ENCODE data around the gene LIX1. TPM values are rescaled to one million over a fixed set of nuclear protein-coding genes. Genes with fewer than 3 reads are reported as not detected.

The LIX1 gene
- total RNA-seq, 1 donor from 2014 or later, result 164 TPM

DNA sequence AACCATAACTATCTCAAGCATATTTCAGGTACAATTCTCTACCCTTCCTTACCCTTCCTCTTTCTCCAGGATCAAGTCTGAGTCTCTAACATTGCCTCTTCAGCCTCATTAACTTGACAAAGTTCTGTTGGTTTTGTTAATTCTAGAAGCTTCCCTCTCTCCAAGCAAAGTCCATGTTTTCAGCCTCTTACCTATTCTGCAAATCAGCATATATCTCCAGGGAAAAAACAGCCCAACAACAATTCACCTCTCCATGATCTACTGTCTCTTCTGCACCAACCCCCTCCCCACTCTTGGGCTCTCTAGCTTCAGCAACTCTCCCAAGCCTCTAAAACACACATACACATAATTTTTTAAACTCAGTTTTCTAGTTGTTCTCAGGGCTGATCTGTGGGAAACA, 72.2 kb downstream of the LIX1 start:
- H4K20me1 ChIP-seq (ENCODE audit: low read depth), result no peaks in the 10 kb centered on the region
- no peaks in the 10 kb centered on the region for H3K36me3 ChIP-seq
- H3K27me3 Mint-ChIP-seq (ENCODE audit: insufficient read depth, low read depth), result peaks cover 3% of the 10 kb centered on the region
- H3F3A ChIP-seq (ENCODE audit: low read depth), result no peaks in the 10 kb centered on the region
- peaks cover 2% of the 10 kb centered on the region for H3K9me3 Mint-ChIP-seq
- H3K27ac Mint-ChIP-seq, result no peak overlapping the region
- H3K4me1 Mint-ChIP-seq, result peaks cover 11% of the 10 kb centered on the region
- no peaks in the 10 kb centered on the region for H3K27me3 ChIP-seq
- no peak for TF ChIP-seq EZH2phosphoT487 (IDR thresholded peaks at IDR 0.05)
- TF ChIP-seq, protein P1, sequence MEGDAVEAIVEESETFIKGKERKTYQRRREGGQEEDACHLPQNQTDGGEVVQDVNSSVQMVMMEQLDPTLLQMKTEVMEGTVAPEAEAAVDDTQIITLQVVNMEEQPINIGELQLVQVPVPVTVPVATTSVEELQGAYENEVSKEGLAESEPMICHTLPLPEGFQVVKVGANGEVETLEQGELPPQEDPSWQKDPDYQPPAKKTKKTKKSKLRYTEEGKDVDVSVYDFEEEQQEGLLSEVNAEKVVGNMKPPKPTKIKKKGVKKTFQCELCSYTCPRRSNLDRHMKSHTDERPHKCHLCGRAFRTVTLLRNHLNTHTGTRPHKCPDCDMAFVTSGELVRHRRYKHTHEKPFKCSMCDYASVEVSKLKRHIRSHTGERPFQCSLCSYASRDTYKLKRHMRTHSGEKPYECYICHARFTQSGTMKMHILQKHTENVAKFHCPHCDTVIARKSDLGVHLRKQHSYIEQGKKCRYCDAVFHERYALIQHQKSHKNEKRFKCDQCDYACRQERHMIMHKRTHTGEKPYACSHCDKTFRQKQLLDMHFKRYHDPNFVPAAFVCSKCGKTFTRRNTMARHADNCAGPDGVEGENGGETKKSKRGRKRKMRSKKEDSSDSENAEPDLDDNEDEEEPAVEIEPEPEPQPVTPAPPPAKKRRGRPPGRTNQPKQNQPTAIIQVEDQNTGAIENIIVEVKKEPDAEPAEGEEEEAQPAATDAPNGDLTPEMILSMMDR (IDR thresholded peaks at IDR 0.05), result no peak
- TF ChIP-seq EZH2 (IDR thresholded peaks at IDR 0.05), result no peak
- no peak for DNase-seq (ENCODE audit: low spot score)
- H3K27ac ChIP-seq, result no peak overlapping the region
- peak overlapping the region; percentile 12 for H2AFZ ChIP-seq (replicated peaks)
- H3K4me1 ChIP-seq, result peaks cover 14% of the 10 kb centered on the region
- no peaks in the 10 kb centered on the region for H3K9me3 ChIP-seq (ENCODE audit: low read depth)
- no peak overlapping the region for H3K9ac ChIP-seq
- no peak overlapping the region for H3K4me2 ChIP-seq
- no peak overlapping the region for H3K4me3 ChIP-seq
- no peaks in the 10 kb centered on the region for H3K79me2 ChIP-seq (ENCODE audit: low read depth)
- H3K36me3 Mint-ChIP-seq, result no peaks in the 10 kb centered on the region
- no peak overlapping the region for H3K4me3 Mint-ChIP-seq

DNA sequence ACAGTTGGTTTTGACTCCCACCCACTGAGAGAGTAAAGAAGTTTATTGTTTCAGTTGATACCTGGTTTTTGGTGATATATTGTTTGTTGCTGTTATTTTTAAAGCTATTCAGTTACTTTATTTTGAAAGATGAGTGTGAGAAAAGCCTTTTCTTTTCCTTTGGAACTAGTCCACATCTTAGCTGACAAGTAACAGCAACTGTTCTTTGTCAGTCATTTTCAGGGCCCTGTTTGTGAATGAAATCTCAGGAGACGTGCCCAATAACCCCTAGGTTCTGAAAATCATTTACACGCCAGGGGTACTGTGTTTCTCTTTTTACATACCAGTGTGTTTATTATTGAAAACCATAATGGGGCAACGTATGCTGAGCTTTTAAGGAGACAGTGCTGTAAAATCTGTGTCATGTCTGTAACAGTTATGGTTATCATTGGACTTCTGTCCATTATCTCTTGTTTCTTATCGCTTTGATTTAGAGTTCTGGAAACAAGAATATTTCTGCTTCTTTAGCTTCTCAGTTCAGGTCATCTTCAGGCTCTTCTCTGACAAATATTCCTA, 75.0 kb downstream of the LIX1 start:
- no peak overlapping the region for H3K27ac Mint-ChIP-seq
- no peak overlapping the region for H3K4me2 ChIP-seq
- no peak overlapping the region for H2AFZ ChIP-seq (replicated peaks)

DNA sequence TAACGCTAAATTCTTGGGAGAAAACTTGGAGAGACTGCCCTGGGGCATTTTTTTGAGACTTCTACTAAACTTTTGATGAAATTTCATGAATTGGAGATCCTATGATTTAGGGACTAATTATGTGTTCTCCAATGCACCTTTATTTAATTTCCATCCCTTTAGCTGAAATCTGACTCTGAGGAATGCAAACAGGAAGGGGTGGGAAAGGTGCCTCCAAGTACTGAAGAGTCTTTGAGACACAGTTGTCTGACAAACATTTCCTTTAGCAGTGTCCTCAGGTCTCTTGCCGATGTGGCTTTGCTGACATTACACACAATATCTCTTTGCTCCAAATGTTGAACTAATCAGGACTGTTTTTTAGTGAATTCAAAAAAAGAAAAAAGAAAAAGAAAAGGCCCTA, 76.9 kb downstream of the LIX1 start:
- Mint-ChIP-seq H3K36me3 (no peaks in the 10 kb centered on the region), H3K9me3 (peaks cover 2% of the 10 kb centered on the region), H3K27me3 (ENCODE audit: insufficient read depth, low read depth) (no peaks in the 10 kb centered on the region), H3K27ac (no peak overlapping the region), H3K4me3 (no peak overlapping the region), H3K4me1 (peaks cover 30% of the 10 kb centered on the region)
- no peaks in the 10 kb centered on the region for H3K9me3 ChIP-seq (ENCODE audit: low read depth)
- H3K27ac ChIP-seq, result no peak overlapping the region
- no peak overlapping the region for H3K9ac ChIP-seq
- H3K4me1 ChIP-seq, result peaks cover 16% of the 10 kb centered on the region
- H3K4me3 ChIP-seq, result no peak overlapping the region
- DNase-seq (ENCODE audit: low spot score), result peak; percentile 11
- TF ChIP-seq, protein P1 (IDR thresholded peaks at IDR 0.05), result no peak
- TF ChIP-seq EZH2 (IDR thresholded peaks at IDR 0.05) (no peak), EZH2phosphoT487 (IDR thresholded peaks at IDR 0.05) (no peak)
- H3K4me2 ChIP-seq, result no peak overlapping the region
- H3F3A ChIP-seq (ENCODE audit: low read depth), result no peaks in the 10 kb centered on the region
- no peaks in the 10 kb centered on the region for H3K36me3 ChIP-seq
- no peaks in the 10 kb centered on the region for H3K27me3 ChIP-seq
- no peaks in the 10 kb centered on the region for H3K79me2 ChIP-seq (ENCODE audit: low read depth)
- H2AFZ ChIP-seq (replicated peaks), result peak overlapping the region; percentile 3
- H4K20me1 ChIP-seq (ENCODE audit: low read depth), result no peaks in the 10 kb centered on the region

More for the DNA sequence above, 75.0 kb downstream of the LIX1 start:
- H3K9me3 Mint-ChIP-seq, result peaks cover 2% of the 10 kb centered on the region
- H3K27ac ChIP-seq, result no peak overlapping the region
- no peaks in the 10 kb centered on the region for H3K79me2 ChIP-seq (ENCODE audit: low read depth)
- peaks cover 3% of the 10 kb centered on the region for H3K27me3 Mint-ChIP-seq (ENCODE audit: insufficient read depth, low read depth)
- no peak for DNase-seq (ENCODE audit: low spot score)
- no peaks in the 10 kb centered on the region for H3K36me3 Mint-ChIP-seq
- H3K4me3 Mint-ChIP-seq, result no peak overlapping the region
- H3K36me3 ChIP-seq, result no peaks in the 10 kb centered on the region
- peaks cover 16% of the 10 kb centered on the region for H3K4me1 ChIP-seq
- TF ChIP-seq, protein P1 (IDR thresholded peaks at IDR 0.05), result no peak
- no peaks in the 10 kb centered on the region for H3F3A ChIP-seq (ENCODE audit: low read depth)
- H4K20me1 ChIP-seq (ENCODE audit: low read depth), result no peaks in the 10 kb centered on the region
- H3K9ac ChIP-seq, result no peak overlapping the region
- no peaks in the 10 kb centered on the region for H3K27me3 ChIP-seq
- no peak overlapping the region for H3K4me3 ChIP-seq
- H3K9me3 ChIP-seq (ENCODE audit: low read depth), result no peaks in the 10 kb centered on the region
- H3K4me1 Mint-ChIP-seq, result peaks cover 25% of the 10 kb centered on the region
